ENCODE data around the gene DLG1. TPM values are rescaled to one million over a fixed set of nuclear protein-coding genes. Genes with fewer than 3 reads are reported as not detected.
A peak's percentile ranks its signal among the peaks of the same experiment; 100 is the strongest.

DLG1 gene
- total and polyA plus RNA-seq, 7 experiments from 2014 or later, result 27.9 to 96.5 (median 85.9) TPM

DNA sequence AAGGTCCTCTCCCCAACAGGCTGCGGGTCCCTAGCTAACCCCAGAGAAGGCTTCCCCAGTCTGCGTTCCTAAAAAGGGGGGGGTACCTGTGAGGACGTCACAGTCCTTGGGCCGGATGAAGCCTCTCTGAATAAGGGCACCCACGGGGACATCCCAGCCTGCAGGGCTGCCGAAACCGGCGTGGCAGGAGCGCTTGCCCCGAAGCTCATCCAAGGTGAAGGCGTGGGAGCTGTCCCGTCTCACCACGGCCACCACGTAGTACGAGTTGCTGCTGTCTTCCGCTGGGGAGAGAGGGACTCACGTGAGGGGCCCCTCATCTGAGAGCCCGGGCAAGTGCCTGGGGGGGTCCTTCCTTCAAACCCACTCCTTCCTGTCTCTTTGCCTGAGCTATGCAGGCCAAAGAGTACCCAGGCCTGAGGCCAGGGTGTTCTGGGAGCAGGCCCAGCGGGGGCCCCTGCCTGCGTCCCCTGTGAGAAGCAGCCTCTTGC, 288.8 kb downstream of the DLG1 start:
- peaks cover 0 to 4% (median 1%) of the 10 kb centered on the region in 7 donors for H3K4me1 Mint-ChIP-seq

DNA sequence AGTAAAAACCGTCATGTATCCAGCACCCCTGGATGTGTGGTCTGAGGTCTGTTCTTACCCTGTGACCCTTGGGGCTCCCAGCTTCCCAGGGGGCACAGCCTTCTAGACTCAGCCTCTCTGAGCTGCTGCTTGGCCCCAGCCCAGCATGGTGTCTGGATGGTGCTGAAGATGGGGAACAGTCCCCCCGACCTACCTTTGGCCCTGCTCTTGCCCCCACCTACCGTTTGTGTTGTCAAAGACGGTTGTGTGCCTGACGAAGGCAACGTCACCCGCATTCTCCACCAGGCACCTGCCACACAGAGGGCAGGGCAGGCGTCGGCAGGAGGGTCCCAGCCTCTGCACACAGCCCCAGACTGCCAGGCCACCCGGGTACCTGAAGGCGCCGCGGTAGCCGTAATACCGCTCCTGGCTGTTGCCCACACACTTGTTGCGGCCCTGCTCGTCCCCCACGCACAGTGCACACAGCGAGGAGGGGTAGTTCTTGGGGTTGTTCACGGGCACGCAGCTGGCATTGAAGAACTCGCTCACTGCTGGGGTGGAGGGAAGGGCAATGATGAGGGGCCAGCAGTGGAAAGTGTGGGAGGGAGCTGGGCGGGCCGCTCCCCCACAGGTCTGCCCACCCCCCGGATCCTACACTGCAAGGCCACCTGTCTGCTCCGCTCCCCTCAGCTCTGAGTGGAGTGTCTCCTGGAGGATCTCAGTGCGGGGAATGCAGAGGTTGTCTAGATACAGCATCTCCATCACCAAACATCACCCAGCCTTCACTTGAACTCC, 289.8 kb downstream of the DLG1 start:
- H3K36me3 Mint-ChIP-seq, result peaks cover 0 to 1% (median 0%) of the 10 kb centered on the region in 5 donors
- H3K4me1 ChIP-seq (ENCODE audit: control insufficient read depth in 2 of 2, insufficient read depth in 2 of 2, low read length in 2 of 2), result peaks cover 7 to 8% of the 10 kb centered on the region in 2 donors
- DNase-seq (no peak), ATAC-seq (peak; percentile 14)
- H3K36me3 ChIP-seq (ENCODE audit: control insufficient read depth in 2 of 3, insufficient read depth in 3 of 3, low read length in 3 of 3), result no peaks in the 10 kb centered on the region
- peaks cover 3 to 13% (median 9%) of the 10 kb centered on the region in 7 donors for H3K4me1 Mint-ChIP-seq
- no peaks in the 10 kb centered on the region for H3K9me3 Mint-ChIP-seq
- no peaks in the 10 kb centered on the region for H3K9me3 ChIP-seq (ENCODE audit: control insufficient read depth in 2 of 3, low read length in 3 of 3)
- H3K27ac ChIP-seq (ENCODE audit: low read depth, low read length), result no peak overlapping the region
- CTCF ChIA-PET, result no interaction called here
- POLR2A ChIA-PET, result no interaction called here
- intact Hi-C loops (cut with micrococcal nuclease), result no loop called here
- no peaks in the 10 kb centered on the region for H3K27me3 Mint-ChIP-seq
- H3K4me3 ChIP-seq (ENCODE audit: low read length), result no peak overlapping the region
- no peaks in the 10 kb centered on the region for H3K27me3 ChIP-seq (ENCODE audit: control insufficient read depth in 2 of 2, insufficient read depth in 2 of 2, low read length in 2 of 2)
- no peak overlapping the region for H3K27ac Mint-ChIP-seq
- H3K4me3 Mint-ChIP-seq, result no peak overlapping the region

More for the DNA sequence above, 288.8 kb downstream of the DLG1 start:
- Histone ChIP-seq H3K27ac (ENCODE audit: low read depth, low read length) (no peak overlapping the region), H3K27me3 (ENCODE audit: control insufficient read depth in 2 of 2, insufficient read depth in 2 of 2, low read length in 2 of 2) (no peaks in the 10 kb centered on the region), H3K4me3 (ENCODE audit: low read length) (no peak overlapping the region), H3K4me1 (ENCODE audit: control insufficient read depth in 2 of 2, insufficient read depth in 2 of 2, low read length in 2 of 2) (no peaks in the 10 kb centered on the region), H3K9me3 (ENCODE audit: control insufficient read depth in 2 of 3, low read length in 3 of 3) (no peaks in the 10 kb centered on the region), H3K36me3 (ENCODE audit: control insufficient read depth in 2 of 3, insufficient read depth in 3 of 3, low read length in 3 of 3) (no peaks in the 10 kb centered on the region)
- Mint-ChIP-seq H3K27me3 (no peaks in the 10 kb centered on the region), H3K4me3 (no peak overlapping the region), H3K36me3 (no peaks in the 10 kb centered on the region), H3K9me3 (no peaks in the 10 kb centered on the region), H3K27ac (no peak overlapping the region)
- intact Hi-C loops (cut with micrococcal nuclease), result no loop called here
- ATAC-seq (no peak), DNase-seq (no peak)
- POLR2A ChIA-PET, result interaction anchor here (0.9 kb wide), 1 partner anchor 14 kb away, joined by 3 read pairs; no protein-coding TSS in a partner anchor
- CTCF ChIA-PET, result interaction anchor here (0.7 kb wide), 1 partner anchor 18 kb away, joined by 3 read pairs; no protein-coding TSS in a partner anchor

DNA sequence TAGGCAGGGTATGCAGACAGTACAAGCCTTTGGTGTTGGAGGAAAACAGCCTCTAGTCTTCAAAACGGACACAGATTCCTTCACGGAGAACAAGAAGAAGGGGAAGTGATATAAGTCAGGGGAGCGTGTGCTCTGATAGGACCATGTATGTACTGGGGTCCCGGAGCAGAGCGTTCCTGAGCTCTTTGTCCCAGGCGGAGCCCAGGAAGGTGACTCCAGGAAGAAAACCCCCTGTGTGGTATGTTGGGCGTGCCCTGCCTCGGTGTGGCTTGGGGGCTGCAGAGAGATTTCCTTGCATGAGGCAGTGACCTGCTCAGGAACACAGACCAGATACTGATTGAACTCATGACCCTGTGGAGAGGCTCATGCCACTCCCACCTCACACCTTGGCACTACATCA, 290.5 kb downstream of the DLG1 start:
- Mint-ChIP-seq H3K9me3 (no peaks in the 10 kb centered on the region), H3K27me3 (no peaks in the 10 kb centered on the region), H3K27ac (no peak overlapping the region), H3K36me3 (peaks cover 0 to 1% (median 0%) of the 10 kb centered on the region in 5 donors), H3K4me1 (peaks cover 4 to 14% (median 9%) of the 10 kb centered on the region in 7 donors), H3K4me3 (no peak overlapping the region)
- no peak for DNase-seq
- H3K36me3 ChIP-seq (ENCODE audit: control insufficient read depth in 2 of 3, insufficient read depth in 3 of 3, low read length in 3 of 3), result no peaks in the 10 kb centered on the region
- H3K9me3 ChIP-seq (ENCODE audit: control insufficient read depth in 2 of 3, low read length in 3 of 3), result no peaks in the 10 kb centered on the region
- ChIA-PET CTCF (no interaction called here), POLR2A (no interaction called here)
- ATAC-seq, result no peak
- intact Hi-C loops (cut with micrococcal nuclease), result no loop called here
- no peak overlapping the region for H3K4me3 ChIP-seq (ENCODE audit: low read length)
- no peak overlapping the region for H3K27ac ChIP-seq (ENCODE audit: low read depth, low read length)
- H3K4me1 ChIP-seq (ENCODE audit: control insufficient read depth in 2 of 2, insufficient read depth in 2 of 2, low read length in 2 of 2), result peaks cover 8% of the 10 kb centered on the region in 2 donors
- H3K27me3 ChIP-seq (ENCODE audit: control insufficient read depth in 2 of 2, insufficient read depth in 2 of 2, low read length in 2 of 2), result no peaks in the 10 kb centered on the region

DNA sequence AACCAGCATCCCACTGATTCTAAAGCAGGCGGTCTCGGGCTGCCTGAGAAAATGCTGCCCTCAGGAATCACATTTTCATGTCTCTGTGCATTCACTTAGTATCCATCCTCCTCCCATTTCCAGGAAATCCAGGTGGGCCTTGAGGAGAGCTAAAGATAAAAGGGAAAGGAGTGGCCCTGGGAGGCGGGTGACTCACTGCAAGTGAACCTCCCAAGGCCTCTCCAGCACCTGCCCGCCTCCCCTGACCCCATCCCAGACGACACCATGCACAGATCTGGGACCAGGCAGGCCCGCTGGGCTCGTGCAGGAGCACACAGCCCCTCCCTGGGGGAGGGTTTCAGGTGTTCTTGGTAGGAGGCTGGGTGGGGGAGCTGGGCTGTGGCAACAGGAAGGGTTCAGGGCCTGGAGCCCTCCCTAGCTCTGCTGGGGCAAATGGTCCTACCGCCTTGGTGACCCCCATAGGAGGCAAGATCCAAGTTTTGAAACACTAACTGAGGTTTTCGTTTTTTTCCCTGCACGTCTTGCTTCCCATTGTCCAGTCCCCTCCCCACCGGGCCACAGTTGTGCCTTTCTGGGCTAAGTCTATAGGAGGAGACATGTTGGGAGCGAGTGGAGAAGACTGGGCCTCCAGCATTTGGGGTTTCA, 291.0 kb downstream of the DLG1 start:
- H3K9me3 ChIP-seq (ENCODE audit: control insufficient read depth in 2 of 3, low read length in 3 of 3), result no peaks in the 10 kb centered on the region
- H3K9me3 Mint-ChIP-seq, result no peaks in the 10 kb centered on the region
- POLR2A ChIA-PET, result no interaction called here
- H3K4me3 Mint-ChIP-seq, result no peak overlapping the region
- H3K4me1 ChIP-seq (ENCODE audit: control insufficient read depth in 2 of 2, insufficient read depth in 2 of 2, low read length in 2 of 2), result peaks cover 8% of the 10 kb centered on the region in 2 donors
- H3K4me3 ChIP-seq (ENCODE audit: low read length), result no peak overlapping the region
- intact Hi-C loops (cut with micrococcal nuclease), result no loop called here
- no peaks in the 10 kb centered on the region for H3K27me3 ChIP-seq (ENCODE audit: control insufficient read depth in 2 of 2, insufficient read depth in 2 of 2, low read length in 2 of 2)
- ATAC-seq, result no peak
- H3K36me3 ChIP-seq (ENCODE audit: control insufficient read depth in 2 of 3, insufficient read depth in 3 of 3, low read length in 3 of 3), result no peaks in the 10 kb centered on the region
- peaks cover 0 to 1% (median 0%) of the 10 kb centered on the region in 5 donors for H3K36me3 Mint-ChIP-seq
- H3K4me1 Mint-ChIP-seq, result peaks cover 4 to 14% (median 9%) of the 10 kb centered on the region in 7 donors
- H3K27ac Mint-ChIP-seq, result no peak overlapping the region
- DNase-seq, result no peak
- no peak overlapping the region for H3K27ac ChIP-seq (ENCODE audit: low read depth, low read length)
- CTCF ChIA-PET, result interaction anchor here (0.6 to 1.1 kb wide), 2 partner anchors 24 to 144 kb away, joined by 3 read pairs; no protein-coding TSS in a partner anchor
- no peaks in the 10 kb centered on the region for H3K27me3 Mint-ChIP-seq

DNA sequence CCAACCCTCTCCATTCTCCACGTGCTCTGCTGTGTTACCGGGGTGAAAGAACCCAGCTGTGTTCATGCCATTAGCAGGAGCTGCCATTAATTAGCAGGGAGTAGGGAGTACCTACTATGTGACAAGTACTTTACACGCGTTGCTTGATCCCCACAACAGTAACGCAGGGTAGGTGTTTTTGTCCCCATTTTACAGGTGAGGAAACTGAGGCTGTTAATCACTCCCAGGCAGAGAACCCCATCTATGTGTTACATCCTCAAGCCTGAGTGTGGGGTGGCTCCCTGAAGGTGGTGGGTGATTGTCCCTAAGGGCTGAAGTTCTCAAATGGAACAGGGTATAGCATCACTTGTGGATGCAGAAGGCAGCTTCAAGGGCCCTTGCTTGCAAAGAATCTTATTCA, 291.6 kb downstream of the DLG1 start:
- Histone ChIP-seq H3K27ac (ENCODE audit: low read depth, low read length) (no peak overlapping the region), H3K9me3 (ENCODE audit: control insufficient read depth in 2 of 3, low read length in 3 of 3) (no peaks in the 10 kb centered on the region), H3K4me1 (ENCODE audit: control insufficient read depth in 2 of 2, insufficient read depth in 2 of 2, low read length in 2 of 2) (peaks cover 8% of the 10 kb centered on the region in 2 donors), H3K27me3 (ENCODE audit: control insufficient read depth in 2 of 2, insufficient read depth in 2 of 2, low read length in 2 of 2) (no peaks in the 10 kb centered on the region), H3K36me3 (ENCODE audit: control insufficient read depth in 2 of 3, insufficient read depth in 3 of 3, low read length in 3 of 3) (no peaks in the 10 kb centered on the region), H3K4me3 (ENCODE audit: low read length) (no peak overlapping the region)
- Mint-ChIP-seq H3K27me3 (no peaks in the 10 kb centered on the region), H3K27ac (no peak overlapping the region), H3K4me1 (peaks cover 4 to 14% (median 9%) of the 10 kb centered on the region in 7 donors), H3K4me3 (no peak overlapping the region), H3K9me3 (no peaks in the 10 kb centered on the region), H3K36me3 (peaks cover 0 to 1% (median 0%) of the 10 kb centered on the region in 5 donors)
- POLR2A ChIA-PET, result no interaction called here
- CTCF ChIA-PET, result interaction anchor here (0.6 to 1.1 kb wide), 2 partner anchors 25 to 143 kb away, joined by 3 read pairs; no protein-coding TSS in a partner anchor
- DNase-seq, result no peak
- intact Hi-C loops (cut with micrococcal nuclease), result no loop called here
- ATAC-seq, result no peak

DNA sequence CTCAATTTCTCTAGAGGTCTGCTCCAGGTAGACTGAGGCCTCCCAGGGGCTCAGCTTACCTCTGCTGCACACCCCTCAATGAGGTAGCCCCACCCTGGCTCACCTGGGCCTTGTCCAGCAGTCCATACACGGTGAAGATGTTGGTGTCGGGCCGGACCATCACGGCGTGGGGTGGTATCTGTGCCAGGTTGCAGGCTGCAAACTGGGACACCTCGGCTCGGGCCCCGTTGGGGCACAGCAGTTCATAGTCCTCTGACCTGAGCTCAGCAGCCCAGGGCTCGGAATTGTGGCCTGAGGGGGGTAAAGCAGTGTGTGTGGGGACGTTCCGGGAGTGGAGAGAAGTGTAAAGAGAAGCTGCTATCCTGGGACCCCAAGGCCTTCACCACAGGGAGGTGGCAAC, 292.0 kb downstream of the DLG1 start:
- H3K36me3 Mint-ChIP-seq, result peaks cover 0 to 1% (median 0%) of the 10 kb centered on the region in 5 donors
- no peak for ATAC-seq
- Histone ChIP-seq H3K9me3 (ENCODE audit: control insufficient read depth in 2 of 3, low read length in 3 of 3) (no peaks in the 10 kb centered on the region), H3K36me3 (ENCODE audit: control insufficient read depth in 2 of 3, insufficient read depth in 3 of 3, low read length in 3 of 3) (no peaks in the 10 kb centered on the region), H3K4me3 (ENCODE audit: low read length) (no peak overlapping the region), H3K27ac (ENCODE audit: low read depth, low read length) (no peak overlapping the region), H3K27me3 (ENCODE audit: control insufficient read depth in 2 of 2, insufficient read depth in 2 of 2, low read length in 2 of 2) (no peaks in the 10 kb centered on the region), H3K4me1 (ENCODE audit: control insufficient read depth in 2 of 2, insufficient read depth in 2 of 2, low read length in 2 of 2) (peaks cover 8% of the 10 kb centered on the region in 2 donors)
- H3K9me3 Mint-ChIP-seq, result peaks cover 0 to 2% (median 0%) of the 10 kb centered on the region in 11 donors
- intact Hi-C loops (cut with micrococcal nuclease), result no loop called here
- peaks cover 0 to 2% (median 0%) of the 10 kb centered on the region in 5 donors for H3K27me3 Mint-ChIP-seq
- CTCF ChIA-PET, result interaction anchor here (0.6 to 1.1 kb wide), 2 partner anchors 25 to 143 kb away, joined by 3 read pairs; no protein-coding TSS in a partner anchor
- H3K4me1 Mint-ChIP-seq, result peaks cover 4 to 18% (median 13%) of the 10 kb centered on the region in 7 donors
- POLR2A ChIA-PET, result no interaction called here
- H3K4me3 Mint-ChIP-seq, result no peak overlapping the region
- no peak for DNase-seq
- H3K27ac Mint-ChIP-seq, result no peak overlapping the region

Measured in naive thymus-derived CD4-positive, alpha-beta T cell (primary cell).